Activated CD4-positive, alpha-beta T cell treated with anti-CD3 and anti-CD28 coated beads, Interleukin-2, Interleukin-6, amounts not matched to agents 100 ng/mL and 50 ng/mL, durations not matched to agents 16 hours and 8 hours (primary cell): ENCODE measurements around the gene ZMAT2.
A peak's percentile ranks its signal among the peaks of the same experiment; 100 is the strongest.
"Not testable (repeated sequence)": the region's sequence is repeated elsewhere in the genome, so short reads cannot be mapped to it uniquely, and the experiment has no call there.

ENCODE experiments used
- DNase-seq: peaks from one replicate; pipeline ENCODE4 v3.0.0-alpha.2; 2020

The ZMAT2 gene

DNA sequence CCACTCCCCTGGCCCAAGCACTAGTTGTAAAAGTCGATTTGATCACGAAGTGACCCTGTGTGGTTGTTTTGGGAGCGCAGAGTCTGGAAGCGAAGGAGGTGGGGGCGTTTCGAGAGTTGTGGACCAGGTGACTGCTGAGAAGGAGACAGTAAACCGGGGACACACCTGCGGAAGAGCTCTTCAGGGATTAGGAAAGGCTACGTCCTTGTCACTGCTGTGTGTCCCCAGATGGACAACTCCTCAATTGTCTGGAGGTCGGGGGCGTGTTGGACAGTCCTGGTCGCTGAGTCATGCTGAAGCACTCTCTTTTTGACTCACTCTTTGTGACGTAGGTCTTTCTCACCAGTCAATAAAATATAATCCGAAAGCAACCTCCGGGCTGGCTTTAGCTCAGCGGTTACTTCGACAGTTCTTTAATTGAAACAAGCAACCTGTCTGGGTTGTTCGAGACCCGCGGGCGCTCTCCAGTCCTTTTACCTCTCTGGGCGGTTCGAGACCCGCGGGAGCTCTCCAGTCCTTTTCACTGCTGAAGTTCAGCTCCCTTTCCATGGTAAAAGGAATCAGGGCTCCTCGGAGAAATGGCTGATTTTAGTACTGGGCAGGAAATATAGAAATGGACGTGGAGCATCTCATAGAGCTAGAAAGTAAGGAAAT is 10.8 kb downstream of the ZMAT2 start:
- DNase-seq: peak; percentile 96

DNA sequence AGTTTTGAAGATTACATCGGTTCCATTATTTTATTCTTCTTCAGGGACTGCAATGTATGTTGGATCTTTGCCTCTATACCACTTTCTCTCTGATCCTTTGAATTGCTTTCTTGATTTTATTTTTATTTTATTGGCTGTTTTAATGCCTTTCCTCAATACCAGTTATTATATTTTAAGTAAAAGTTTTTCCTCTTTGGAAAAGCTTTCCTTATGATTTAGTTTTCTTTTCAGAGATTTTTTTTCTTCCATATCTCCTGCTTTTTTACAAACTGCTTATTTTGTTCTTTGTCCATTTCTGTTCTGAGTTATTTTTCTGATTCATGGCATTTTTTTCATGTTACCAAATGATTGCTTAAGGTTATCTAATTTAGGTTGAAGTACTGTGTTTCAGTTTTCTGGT is 11.5 kb downstream of the ZMAT2 start:
- DNase-seq: no peak

DNA sequence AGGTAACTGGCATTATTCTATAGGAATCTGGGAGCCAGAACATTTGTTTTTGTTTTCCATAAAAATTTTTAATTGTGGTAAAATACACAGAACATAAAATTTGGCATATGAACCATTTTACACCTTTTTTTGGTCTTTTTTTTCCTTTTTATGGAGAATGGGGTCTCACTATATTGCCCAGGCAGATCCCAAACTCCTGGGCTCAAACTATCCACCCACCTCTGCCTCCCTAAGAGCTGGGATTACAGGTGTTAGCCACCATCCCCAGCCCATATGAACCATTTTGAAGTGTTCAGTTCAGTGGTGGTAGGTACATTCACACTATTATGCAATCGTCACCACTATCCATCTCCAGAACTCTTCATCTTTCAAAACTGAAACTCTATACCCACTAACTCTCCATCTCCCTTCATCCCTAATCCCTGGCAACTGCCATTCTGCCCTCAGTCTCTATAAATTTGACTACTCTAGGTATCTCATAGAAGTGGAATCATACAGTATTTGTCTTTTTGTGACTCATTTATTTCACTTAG is 13.4 kb downstream of the ZMAT2 start:
- no peak for DNase-seq

DNA sequence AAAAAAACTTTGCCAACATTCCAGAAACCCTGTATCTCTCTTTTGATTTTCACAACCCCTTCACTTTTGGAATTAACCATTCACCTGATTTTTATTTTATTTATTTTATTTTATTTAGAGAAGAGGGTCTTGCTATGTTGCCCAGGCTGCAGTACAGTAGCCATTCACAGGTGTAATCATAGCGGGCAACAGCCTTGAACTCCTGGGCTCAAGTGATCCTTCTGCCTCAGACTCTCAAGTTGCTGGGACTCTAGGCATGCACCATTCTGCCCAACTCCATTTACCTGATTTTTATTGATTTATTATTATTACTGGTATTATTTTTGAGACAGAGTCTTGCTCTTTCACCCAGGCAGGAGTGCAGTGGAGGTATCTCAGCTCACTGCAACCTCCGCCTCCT is 16.0 kb downstream of the ZMAT2 start:
- DNase-seq: not testable (repeated sequence)

DNA sequence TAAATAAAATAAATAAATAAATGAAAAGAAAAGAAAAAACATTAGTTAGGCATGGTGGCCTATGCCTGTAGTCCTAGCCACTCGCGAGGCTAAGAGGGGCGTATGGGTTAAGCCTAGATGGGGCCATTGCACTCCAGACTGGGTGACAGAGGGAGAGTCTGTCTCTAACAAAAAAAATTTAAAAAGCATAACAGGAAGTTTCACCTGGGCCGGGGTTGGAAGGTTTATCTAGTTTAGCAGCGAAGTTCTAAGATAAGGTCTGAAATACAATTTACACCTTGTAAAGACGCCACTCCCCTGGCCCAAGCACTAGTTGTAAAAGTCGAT is 18.0 kb downstream of the ZMAT2 start:
- DNase-seq: no peak

DNA sequence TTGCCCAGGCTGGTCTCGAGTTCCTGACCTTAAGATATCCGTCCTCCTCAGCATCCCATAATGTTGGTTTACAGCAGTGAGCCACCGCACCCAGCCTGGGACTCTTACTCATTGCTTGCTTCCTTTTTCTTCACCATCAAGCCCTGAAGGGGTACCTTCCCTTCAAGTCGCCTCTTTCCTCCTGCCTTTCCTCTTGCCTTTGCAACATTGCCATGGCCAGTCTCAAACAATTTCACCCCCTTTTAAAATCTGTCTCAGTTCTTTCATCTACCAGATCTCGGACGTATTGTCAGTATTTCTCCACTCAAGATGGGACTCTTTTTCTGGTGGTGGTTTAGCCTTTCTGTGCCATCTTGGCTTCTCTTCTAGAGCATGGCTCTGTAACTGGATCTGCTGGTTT is 20.5 kb downstream of the ZMAT2 start:
- not testable (repeated sequence) for DNase-seq

DNA sequence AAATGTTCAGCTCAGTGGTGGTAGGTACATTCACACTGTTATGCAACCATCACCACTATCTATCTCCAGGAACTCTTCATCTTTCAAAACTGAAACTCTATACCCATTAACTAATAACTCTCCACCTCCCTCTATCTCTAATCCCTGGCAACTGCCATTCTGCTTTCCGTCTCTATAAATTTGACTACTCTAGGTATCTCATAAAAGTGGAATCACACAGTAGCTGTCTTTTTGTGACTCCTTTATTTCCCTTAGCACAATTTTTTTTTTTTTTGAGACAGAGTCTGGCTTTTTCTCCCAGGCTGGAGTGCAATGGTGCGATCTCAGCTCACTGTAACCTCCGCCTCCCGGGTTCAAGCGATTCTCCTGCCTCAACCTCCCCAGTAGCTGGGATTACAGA is 21.1 kb downstream of the ZMAT2 start:
- DNase-seq: not testable (repeated sequence)

DNA sequence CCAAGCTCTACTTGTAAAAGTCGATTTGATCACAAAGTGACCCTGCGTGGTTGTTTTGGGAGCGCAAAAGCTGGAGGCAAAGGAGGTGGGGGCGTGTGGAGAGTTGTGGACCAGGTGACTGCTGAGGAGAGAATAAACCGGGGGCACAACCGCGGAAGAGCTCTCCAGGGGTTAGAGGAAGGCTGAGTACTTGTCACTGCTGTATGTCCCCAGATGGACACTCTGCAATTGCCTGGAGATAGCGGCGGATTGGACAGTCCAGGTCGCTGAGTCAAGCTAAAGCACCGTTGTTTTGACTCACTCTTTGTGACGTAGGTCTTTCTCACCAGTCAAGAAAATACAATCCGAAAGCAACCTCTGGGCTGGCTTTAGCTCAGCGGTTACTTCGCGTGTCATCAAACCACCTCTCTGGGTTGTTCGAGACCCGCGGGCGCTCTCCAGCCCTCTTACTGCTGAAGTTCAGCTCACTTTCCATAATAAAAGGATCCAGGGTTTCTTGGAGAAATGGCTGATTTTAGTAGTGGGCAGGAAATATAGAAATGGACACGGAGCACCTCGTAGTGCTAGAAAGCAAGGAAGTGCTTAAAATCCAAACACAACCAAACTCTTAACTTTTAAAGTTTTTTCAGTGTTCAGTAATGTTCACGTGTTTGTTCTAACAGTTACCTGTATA is 25.7 kb downstream of the ZMAT2 start:
- DNase-seq: peak; percentile 92

DNA sequence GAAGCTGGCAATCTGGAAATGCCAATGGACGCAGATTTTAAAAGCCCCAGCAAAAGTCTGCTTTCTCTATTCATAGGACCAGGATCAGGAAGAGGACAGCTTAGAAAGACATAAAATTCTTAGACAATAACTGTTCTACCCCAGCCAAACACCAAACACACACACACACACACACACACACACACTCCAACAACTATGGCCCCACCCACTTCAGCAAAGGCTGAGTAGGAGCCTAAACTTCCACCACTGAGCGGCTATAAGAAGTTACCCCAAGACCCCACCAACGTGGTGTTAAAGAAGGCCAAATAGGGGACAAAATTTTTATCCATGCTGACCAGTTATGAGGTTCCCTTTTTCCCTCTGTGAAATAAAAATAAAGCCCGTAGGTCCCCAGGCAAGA is 32.9 kb downstream of the ZMAT2 start:
- no peak for DNase-seq

DNA sequence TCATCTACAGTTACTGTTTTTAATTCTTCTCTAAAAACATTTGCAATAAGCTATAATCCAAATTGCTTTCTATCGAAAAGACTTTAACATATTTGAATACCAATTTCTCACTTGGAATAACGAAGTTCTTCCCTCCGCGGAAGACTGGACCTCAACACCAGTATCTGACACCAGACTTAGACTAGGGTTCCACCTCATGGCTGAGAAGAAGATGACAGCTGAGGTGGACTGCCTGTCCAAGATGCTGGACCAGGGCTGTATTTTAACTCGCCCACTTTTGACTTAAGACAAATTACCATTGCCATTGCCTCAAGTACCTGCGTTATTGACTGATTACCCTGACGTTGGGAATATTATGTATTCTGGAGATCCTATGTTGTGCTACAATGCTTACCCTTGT is 34.1 kb downstream of the ZMAT2 start:
- no peak for DNase-seq

DNA sequence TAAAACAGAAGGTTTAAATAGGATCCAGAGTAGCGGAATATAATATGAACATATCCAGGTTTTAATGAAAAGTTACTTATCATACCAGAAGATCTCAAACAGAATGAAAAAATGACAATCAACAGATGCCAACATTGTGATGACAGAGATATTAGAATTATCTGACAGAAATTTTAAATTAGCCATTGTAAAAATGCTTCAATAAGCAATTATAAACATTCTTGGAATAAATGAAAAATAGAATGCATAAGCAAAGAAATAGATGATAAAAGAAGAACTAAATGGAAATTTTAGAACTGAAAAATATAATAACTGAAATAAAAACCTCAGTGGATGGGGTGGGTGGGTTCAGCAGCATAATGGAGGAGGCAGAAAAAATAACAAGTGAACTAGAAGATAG is 37.2 kb downstream of the ZMAT2 start:
- no peak for DNase-seq

DNA sequence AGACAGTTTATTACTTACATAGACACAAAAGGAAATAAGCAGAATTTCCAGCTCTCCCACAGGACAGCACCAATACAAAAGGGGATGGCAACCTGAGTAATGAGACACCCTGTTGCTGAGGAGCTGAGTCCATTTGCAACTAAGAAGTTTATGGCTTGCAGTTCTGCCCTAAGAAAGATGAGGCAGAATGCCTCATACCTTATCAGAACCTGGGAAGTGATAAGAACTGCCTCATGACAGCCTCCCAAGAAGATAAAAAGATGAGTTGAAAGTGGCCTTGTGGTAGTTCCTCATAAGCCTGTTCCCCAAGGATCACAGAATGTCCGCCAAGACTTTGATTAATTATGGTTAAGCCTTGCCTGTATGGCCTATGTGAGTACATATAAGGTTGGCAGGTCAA is 41.7 kb downstream of the ZMAT2 start:
- no peak for DNase-seq

DNA sequence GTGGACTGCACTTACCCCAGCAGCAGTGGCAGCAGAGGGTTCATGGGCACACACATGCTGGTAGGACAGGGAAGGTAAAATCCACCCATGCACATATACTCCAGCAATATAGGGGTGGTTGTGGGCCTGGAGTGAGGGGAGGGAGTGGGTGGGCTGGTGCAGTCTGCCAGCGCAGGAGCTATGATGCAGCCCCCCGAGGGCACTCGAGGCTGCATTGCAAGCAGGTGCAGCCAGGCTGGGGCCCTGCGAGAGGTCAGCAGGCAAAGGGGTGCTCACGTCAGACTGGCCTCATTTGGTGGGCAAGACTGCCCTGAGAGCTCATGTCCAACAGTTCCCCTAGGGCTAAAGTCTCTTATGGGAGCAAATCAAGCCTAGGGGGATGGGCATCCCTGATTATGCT is 53.3 kb downstream of the ZMAT2 start:
- DNase-seq: no peak
